AG09319 (cell line): ENCODE data around the gene COL20A1.

Experiments used
- DNase-seq: peaks from one replicate; pipeline ENCODE4 v3.0.0-alpha.2; 2010; ENCODE audit warnings: low read depth; ENCODE audit errors: extremely low read depth
- CTCF ChIP-seq: IDR thresholded peaks from 2 replicates; pipeline ENCODE4 v1.5.1; 2011; ENCODE audit warnings: low read depth, mild to moderate bottlenecking, inconsistent platforms, low read length, moderate library complexity

COL20A1 gene

GRCh38 chr20:63262836-63263235 lies 30.1 kb upstream of the COL20A1 start:
- no peak for DNase-seq
- TF ChIP-seq CTCF = no peak

- no peak for TF ChIP-seq CTCF
- DNase-seq = no peak
Measured at GRCh38 chr20:63264000-63264399, 29.0 kb upstream of the COL20A1 start.

GRCh38 chr20:63264519-63264918 lies 28.5 kb upstream of the COL20A1 start:
- DNase-seq = no peak
- TF ChIP-seq CTCF = no peak

DNA sequence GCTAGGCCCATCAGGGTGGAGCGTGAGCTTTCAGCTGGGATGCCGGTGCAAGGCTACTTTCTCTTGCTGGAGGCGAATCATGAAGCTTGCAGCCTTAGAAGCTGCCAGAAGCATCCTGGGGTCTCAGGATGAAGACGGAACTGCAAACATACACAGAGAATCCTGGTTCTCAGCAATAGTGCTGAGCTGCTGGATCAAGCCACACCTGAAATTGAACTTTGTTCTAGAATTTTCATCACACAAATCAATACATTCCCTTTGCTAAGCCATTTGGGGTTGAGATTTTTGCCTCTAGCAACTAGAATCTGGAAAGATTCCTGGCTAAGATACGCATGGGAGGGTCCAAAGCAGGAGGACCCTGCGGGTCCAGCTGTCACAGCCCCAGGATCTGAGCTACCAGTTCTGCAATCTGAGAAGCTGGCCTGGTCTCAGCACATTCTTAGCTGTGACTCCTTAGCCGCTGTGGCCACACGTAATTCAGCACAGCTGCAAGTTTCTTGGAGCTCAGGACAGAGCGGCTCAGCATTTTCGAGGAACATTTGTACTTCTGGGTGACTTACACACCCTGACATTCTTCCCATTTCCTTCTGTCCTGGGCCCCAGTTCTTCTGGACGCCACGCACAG lies 27.0 kb upstream of the COL20A1 start:
- DNase-seq = peak; percentile 39
- TF ChIP-seq CTCF = no peak

DNA sequence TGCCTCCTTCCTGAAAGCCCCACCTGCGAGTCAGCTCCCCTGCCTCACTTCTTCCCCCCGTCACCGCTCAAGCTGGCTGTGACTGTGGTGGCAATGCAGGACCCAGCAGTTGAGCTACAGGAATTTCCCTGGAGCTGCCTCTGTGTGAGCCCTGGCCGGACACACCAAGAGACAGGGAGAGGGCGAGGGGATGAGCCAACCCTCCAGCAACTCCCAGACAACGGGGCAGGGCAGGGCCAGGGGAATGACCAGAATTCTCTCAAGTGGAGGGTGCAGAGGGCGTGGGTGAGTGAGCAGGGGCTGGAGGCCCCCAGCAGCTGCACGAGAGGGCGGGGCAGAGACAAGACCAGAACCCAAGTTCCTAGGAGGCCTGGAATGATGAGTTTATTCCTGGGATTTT lies 25.3 kb upstream of the COL20A1 start:
- DNase-seq = no peak
- no peak for TF ChIP-seq CTCF

DNA sequence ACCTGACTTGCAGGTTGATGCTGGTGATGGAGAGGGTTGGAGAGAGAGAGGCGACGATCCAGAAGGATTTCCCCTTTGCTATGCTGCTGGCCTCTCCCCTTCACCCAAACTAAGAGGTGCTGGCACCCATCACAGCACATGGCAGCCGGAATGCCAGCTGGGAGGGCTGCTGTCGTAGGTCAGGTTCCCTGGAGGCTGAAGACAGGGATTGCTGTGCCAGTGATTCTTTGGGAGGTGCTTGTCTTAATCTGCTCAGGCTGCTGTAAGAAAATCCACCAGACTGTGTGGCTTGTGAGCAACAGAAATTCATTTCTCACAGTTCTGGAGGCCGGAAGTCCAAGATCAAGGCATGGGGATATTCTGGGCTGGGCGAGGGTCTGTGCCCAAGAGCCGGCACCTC lies 24.7 kb upstream of the COL20A1 start:
- no peak for TF ChIP-seq CTCF
- DNase-seq = no peak

DNA sequence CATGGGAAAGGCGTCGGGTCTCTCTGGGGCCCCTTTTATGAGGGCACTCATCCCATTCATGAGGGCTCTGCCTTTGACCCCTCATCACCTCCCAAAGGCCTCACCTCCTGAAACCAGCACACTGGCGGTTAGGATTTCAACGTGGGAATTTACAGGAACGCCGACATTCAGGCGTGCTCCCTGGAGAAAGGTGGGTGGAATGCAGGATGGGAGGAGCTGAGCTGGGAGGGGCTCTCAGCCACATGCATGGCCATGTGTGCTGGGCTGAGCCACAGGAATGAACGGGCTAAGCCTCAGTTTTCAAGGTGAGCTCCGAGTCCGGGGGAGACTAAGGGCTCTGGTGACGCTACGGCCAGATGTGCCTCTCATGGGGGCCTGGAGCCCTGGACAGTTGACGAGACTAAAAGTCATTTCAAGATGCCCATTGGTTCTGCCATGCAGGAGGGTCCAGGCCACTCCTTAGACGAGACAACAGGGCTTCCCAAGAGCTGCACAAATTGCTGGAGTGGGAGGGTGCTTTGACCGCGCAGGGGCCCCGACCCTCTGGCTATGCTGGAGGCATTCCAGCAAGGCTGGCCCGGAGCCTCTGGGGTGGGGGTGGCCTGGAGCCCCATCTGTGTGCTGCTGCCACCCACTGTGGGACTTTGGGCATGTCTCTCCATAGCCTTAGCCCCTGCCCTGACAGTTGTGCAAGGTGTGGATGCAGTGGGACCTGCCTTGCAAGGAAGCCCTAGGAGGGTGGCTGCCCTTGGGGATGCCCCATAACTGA lies 24.1 kb upstream of the COL20A1 start:
- DNase-seq = no peak
- no peak for TF ChIP-seq CTCF
